Stimulated activated CD4-positive, alpha-beta T cell treated with anti-CD3 and anti-CD28 coated beads, Interleukin-1b, Interleukin-23, amount 100 ng/mL, for 48 hours (primary cell): ENCODE results near the gene ARID5B.
A peak's percentile ranks its signal among the peaks of the same experiment; 100 is the strongest.
"Not testable (repeated sequence)": the region's sequence is repeated elsewhere in the genome, so short reads cannot be mapped to it uniquely, and the experiment has no call there.

Experiments used
- DNase-seq: peaks from one replicate; pipeline ENCODE4 v3.0.0-alpha.2; 2020

ARID5B gene

GRCh38 chr10:62017491-62017870 lies 116.0 kb downstream of the ARID5B start:
- no peak for DNase-seq

DNA sequence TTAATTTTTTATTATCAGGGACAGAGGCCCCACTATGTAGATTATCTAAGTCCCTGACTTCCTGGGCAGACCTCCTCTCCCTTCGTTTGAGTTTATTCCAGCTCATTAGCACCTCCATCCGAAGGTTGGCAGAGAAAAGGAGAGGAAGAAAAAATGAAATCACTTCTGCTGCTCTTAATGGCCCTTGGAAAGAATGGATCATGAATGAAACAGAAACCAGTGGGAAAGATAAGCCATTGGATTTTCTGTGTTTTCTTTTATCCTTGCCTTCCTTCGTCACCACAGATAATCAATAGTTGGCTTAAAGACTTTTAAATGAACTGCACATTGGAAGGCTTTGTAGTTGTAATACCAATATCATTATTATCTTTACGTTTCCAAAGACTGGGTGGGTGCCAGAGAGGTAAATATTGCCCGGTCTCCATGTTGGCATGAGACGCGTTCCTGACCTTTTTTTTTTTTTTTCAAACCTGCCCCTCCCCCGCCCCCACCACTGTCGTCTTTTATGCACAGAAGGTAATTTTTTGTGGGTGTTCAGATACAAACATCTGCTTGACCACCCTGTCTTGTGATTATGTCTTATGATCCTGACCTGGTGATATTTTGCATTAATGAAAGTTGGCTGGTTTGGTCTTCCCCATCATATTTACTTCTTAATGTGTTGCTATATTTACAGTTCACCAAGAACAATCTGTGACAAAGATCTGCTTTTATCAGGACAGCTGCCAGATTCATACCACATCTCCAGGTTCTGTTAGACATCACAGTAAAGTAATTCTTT lies 116.8 kb downstream of the ARID5B start:
- DNase-seq, result no peak

GRCh38 chr10:62019013-62019684 lies 117.7 kb downstream of the ARID5B start:
- no peak for DNase-seq

DNA sequence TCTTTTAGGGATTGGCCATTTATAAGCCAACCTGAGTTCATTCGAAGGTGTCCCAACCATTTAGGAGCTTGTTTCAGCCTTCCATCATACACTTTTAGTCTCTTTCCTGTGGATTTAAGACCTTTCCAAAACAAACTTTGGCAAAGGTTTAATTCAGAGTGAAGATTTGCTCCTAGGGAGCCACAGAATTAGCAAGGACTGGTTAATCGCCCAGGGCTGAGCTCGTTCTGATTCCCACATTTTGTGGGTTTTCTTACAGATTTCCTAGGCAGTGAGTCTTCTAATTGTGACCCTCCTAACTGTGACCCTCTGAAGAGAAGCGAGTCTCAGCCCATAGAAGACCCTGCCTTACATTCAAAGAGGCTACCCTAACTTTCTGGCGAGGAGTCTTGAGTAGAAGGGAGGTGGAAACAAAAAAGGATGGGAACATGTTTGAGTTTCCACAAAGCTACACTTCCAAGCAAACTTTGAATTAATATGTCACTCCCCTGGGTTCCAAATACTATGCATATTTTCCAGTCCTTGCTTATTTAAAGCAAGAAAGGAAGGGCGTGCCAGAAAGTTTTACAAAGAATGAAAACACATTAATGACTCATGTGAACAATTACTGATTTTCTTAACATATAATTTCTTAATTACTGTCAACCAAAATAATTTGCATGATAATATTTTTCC lies 118.3 kb downstream of the ARID5B start:
- no peak for DNase-seq

DNA sequence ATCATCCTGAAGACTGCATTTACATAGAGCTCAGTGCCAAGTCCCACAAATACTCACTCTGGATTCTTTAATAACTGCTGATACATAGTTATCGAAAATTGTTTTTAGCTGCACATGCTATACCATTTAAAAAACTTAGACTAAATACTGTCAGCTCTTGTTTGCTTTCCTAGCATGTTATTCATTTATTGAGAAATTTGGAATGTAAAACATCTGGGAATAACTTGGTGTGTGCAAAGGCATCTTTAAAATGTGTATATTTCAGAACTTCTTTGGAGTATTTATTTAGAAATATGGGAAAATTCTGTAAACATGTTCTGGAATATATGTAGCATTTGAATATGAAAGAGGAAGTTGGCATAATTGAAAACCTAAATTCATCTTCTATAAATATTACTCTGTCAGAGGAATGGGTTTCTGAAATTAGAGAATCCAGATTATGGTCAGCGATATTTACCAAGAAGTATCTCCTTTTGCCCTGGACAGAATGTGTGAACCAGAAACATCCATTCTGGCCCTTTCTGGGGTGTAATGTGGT lies 119.7 kb downstream of the ARID5B start:
- DNase-seq, result no peak

DNA sequence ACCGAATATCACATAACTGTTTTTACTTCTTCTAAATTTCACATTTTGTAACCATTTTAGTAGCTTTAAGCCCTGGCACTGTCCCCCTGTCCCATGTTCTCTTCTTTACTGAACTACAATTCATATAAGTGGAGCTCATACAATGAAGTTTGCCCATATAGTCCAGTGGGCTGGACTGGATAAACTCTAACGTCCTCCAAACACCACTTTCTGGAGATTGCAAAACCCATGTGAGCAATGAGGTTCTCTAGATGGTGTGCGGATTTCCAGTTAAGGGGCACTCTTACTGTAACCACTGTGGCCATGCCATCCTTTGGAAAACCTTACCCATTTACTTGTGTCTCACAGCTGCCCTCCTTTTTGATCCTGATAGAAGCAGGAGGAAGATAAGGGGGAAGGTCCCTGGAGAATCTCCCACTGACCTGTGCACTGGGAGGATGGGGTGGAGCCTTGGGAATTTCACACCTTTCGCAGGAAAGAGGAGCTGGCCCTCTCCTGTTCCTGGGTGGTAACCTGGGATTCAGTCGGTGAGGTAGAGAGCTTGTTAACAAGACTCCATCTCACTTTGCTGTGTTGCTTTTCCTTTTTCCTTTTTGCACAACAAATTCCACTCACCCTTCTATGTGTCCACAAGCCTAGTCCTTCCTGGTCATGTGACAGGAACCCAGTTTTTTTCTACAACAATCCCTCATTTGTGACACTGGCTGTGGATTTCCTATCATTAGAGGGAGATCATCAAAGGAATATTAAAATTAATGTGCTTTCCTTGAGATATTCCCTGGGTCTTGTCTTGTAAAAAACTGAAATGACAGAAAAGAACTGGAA lies 120.7 kb downstream of the ARID5B start:
- no peak for DNase-seq

DNA sequence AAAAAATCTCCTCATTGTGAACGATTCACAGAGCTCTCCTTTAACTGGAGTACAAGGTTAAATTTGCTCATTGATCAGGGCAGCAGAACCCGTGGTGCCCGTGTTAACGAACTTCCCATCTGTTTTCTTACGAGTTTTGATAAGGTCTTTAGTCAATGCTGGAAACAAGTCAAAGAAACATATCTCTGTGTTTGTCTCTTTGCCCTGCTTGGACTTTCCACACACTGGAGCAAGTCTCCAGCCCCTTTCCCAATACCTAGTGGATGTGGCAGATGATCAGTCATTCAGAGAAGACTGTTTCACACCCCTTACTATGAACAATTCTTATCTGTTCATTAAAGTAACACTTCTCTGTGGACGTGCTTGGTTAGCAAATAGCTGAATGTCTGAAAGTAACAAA lies 121.3 kb downstream of the ARID5B start:
- DNase-seq, result no peak

DNA sequence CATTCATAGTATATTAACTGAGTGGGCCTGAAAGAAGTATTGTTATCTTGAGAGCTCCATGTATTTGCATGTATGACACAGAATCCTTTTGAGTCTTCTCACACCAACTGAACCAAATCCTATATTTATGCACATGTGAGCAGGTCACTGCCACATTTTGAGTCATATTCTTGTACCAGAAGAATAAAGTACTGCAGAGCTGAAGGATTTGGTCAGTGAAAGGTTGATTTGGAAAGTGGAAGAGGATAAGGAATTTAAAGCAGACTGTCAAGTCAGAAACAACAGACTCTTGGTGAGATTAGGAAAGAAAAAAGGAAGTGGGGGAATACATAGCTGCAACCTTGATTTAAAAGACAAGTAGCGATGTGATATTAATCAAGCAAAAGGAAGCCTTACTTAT lies 121.8 kb downstream of the ARID5B start:
- no peak for DNase-seq

DNA sequence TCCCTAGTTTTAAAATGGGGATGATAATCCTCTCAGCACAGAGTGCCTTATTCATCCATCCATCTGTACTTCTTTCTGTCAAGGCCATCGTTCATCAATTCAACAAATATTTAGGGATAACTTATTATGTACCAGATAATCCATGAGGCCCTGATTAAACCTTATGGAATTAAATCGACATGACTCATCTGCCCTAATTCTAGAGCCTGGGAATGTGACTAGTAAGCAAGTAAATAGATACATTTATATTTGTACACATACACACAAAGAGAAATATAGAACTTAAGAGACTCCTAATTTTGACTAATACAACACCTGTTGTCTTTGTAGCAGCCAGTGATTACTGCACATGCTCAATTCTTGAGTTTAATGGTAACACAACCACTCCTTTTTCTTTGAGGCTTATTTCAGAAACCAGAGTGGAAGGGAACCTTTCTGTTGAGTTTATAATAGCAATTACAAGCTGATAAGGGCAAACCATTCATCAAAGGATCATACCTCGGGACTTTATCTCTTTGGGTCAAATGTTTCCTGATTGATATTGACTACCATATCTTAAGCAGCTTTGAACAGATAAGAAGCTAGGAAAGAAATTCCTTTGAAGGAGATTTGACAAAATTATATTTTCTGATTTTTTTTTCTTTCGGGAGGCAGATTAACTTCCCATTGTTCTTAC lies 122.7 kb downstream of the ARID5B start:
- DNase-seq, result no peak

DNA sequence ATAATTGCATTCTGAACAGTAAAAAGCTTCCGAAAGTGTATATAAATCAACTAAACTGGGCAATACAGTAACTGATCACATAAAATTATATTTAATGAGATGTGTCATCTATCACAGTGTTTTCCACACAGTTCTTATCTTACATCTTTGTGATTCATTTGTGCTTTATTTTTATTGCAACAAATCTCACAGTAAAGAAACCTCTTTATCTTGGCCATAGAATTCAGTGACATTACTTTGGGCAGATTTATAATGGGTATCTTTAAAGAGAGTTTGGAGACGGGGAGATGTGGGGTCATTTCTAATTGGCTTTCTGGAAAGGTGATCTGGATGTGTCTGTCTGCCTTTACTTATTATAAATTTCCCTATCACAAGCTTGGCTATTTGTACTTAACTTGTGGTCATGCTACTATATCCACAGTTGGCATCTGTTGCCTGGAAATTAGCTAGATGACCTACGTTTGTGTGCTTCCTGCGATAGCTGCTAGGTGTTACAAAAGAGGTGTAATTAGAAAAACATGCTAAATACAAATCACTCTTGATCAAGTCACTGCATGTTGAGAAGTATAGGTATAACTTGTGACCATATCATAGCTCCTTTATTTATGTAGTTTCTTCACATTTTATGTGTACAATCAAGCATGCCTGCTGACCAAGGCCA lies 123.8 kb downstream of the ARID5B start:
- DNase-seq, result no peak

DNA sequence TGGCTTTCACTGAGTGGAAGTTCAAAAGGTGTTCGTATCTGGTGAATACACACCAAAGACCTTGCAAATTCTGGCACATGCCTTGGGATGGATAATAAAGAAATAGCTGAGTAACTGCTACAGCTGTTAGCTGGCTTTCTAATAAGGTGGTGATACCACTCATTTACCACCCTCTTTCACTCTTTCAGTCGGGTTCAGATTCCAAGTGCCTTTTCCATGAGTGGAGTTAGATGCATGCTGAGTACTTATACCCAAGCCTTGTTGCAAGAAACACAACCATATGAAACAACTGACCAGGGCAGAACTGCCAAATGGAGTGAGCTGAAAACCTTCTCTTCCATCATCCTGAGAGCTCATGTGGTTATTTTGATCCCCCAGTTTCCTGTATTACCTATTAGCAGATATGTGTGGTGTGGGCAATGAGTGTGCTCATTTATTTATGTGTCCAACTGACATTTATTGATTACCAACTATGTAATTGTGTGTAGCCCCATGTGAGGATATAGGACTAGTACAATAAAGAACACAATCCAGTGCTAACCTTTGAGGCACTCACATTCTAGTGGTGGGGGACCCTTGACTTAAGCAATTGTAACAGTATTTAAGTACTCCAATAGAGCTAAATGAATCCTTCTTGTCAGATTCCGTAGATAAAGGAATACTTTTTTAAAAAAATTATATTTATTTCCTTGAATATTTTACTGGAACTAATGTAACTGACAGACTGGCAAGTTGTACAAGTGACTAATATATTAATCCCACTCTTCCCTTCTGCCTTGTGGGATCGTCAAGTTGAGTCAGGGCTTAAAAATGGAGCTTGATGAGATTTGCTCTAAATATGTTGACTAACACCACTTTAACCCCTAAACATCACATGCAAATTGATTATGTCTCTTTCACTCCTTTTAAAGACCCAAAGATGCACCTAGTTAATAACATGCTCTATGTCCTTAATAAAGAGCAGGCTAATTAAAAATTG lies 124.7 kb downstream of the ARID5B start:
- DNase-seq, result no peak

- DNase-seq, result no peak
Measured at GRCh38 chr10:62027841-62028501, 126.5 kb downstream of the ARID5B start.

DNA sequence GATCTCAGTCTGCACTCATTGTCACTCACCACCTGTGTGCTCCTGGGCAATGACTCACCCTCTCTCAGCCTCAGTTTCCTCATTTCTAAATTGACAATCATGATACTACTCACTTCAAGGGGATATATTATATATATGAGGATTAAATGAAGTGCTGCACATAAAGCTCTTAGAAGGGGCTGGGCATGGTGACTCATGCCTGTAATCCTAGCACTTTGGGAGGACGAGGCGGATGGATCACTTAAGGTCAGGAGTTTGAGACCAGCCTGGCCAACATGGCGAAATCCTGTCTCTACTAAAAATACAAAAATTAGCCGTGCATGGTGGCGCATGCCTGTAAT lies 127.0 kb downstream of the ARID5B start:
- DNase-seq, result not testable (repeated sequence)

DNA sequence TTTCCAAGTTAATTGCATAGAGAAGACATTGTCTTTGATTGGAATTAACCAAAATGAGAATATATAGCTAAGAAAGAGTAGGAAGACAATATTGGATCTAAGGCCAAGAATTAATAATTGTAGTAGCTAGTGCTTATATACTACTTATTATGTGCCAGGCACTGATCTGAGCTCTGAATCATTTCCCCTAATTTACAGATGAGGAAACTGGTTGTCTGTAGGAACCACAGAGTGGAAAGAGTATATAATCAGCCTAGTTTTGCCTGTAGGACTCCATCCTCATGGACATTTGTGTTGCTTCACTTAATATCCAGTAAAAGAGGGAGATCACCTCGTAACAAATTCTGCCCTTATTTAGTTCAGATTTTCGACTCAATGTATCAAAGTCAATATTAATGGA lies 127.9 kb downstream of the ARID5B start:
- no peak for DNase-seq

- no peak for DNase-seq
Measured at GRCh38 chr10:62031507-62031906, 130.0 kb downstream of the ARID5B start.

GRCh38 chr10:62033125-62033524 lies 131.6 kb downstream of the ARID5B start:
- no peak for DNase-seq

DNA sequence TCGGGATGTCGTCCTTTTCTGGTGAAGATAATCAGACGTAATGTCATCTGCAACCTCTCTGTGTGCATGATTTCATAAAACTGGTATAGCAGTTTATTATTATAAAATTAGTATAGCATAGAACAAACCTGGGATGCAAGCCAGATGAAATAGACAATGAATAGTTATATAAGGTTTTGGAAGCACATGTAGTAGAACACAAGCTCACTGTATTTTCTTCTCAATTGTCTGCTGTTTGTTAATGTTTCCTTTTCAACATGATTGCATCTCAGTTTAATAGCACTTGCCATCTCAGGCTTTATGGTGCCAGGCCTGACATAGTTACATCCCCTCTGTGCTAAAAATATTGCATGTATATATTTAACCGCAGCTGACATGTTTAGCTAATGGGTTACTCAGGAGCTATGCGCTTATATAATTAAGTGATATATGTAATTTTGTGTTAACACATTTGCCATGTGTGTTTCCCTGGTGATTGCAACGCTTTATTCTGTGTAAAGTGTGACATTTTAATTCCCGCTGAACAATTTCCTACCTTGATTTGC lies 132.7 kb downstream of the ARID5B start:
- no peak for DNase-seq

- DNase-seq, result peak; percentile 30
Measured at GRCh38 chr10:62036186-62037081, 134.9 kb downstream of the ARID5B start.
